Myocyte (in vitro differentiated cells): Measurements from ENCODE around the gene SLC34A2. TPM values are rescaled to one million over a fixed set of nuclear protein-coding genes. Genes with fewer than 3 reads are reported as not detected.
"Not testable (repeated sequence)": the region's sequence is repeated elsewhere in the genome, so short reads cannot be mapped to it uniquely, and the experiment has no call there.

ENCODE experiments used
- DNase-seq: peaks from one replicate; pipeline ENCODE4 v3.0.0-alpha.2; 2012; ENCODE audit warnings: low read depth
- total RNA-seq: library from RNA; depleted of rRNA; stranded (reverse); fragments of >200 nt; gene quantifications from 2 replicates; pipeline ENCODE4 v1.2.3, GENCODE V29; 2014

SLC34A2 gene
- total RNA-seq, 1 donor from 2014 or later: not detected

DNA sequence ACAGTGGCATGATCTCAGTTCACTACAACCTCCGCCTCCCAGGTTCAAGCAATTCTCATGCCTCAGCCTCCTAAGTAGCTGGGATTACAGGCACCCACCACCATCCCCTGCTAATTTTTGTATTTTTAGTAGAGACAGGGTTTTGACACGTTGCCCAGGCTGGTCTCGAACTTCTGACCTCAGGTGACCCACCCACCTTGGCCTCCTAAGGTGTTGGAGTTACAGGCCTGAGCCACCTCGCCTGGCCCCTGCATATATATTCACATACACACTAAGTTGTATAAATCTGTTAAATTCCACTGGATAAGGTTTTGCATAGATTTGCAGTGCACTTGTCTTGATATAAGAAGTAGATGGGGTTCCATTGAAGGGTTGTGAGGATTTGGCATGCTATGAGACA, 5.8 kb downstream of the SLC34A2 start:
- DNase-seq: not testable (repeated sequence)

DNA sequence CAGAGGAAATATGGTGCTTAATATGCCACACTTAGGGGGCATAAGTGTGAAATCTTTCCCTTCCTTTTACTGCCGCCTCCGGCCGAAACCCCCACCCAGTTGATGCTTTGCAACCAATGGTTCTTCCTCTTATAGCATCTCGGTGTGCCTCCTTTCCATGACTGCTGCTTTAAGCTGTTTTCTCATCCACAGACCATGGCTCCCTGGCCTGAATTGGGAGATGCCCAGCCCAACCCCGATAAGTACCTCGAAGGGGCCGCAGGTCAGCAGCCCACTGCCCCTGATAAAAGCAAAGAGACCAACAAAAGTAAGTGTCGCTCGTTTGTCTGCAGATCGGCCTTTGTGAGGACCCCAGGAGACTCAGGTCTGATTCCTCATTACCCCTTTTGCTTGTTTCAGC, 6.7 kb downstream of the SLC34A2 start:
- no peak for DNase-seq

DNA sequence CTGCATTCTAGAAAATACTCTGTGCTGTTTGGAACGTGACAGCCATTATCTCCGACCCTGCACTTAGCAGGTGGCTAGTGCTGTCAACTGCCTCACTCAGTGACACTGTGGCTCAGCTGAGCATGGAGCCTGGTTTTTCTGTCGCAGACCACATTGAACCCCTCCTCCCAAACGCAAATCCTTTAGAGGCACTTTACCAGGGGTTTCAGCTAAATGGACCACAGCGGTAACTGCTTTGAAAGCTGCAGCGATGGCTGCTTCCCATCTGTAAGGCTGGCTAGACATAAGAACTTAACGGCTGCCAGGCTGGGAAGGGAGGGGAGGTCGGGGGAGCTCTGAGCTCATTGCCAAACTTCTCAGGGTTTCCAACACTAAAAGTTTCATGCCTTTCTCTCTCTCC, 8.1 kb downstream of the SLC34A2 start:
- no peak for DNase-seq

DNA sequence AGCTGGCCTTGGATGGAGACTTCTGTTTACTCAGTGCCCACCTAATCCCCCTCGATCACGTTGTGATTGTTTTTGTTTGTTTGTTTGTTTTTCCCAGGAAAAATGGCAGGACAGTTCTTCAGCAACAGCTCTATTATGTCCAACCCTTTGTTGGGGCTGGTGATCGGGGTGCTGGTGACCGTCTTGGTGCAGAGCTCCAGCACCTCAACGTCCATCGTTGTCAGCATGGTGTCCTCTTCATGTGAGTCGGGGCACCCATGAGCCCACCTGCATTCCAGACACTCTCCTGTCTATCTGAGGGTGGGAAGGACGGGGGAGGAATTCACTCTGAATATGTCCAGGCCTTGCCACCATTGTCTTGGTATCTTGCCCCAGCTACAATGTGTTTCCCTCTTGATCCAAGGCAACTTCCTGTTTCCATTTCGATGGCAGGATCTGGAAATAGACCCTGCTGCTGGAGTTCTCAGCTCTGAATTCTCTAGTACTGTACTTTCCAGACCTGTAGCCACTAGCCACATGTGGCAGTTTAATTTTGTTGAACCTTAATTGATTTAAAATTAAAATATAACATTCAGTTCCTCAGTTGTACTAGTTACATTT, 10.5 kb downstream of the SLC34A2 start:
- DNase-seq: no peak

DNA sequence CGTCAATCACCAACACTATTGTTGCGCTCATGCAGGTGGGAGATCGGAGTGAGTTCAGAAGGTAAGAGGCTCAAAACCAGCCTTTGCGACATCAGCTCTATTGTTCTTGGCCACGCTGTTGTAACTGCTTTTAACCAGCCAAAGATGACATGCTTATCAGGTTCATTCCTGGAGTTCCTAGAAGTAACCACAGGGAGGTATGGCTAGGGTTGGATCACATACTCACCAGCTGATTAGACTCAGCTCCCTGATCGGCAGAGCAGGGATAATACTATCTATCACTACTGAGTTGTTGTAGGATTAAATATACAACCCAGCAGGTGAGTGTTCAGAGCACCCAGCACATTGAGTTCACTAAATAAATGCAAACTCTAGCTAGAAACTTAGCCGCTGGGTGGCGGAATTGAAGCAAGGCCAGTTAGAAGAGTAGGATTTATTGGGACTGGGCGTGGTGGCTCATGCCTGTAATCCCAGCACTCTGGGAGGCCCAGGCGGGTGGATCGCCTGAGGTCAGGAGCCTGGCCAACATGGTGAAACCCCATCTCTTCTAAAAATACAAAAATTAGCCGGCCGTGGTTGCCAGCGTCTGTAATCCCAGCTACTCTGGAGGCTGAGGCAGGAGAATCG, 12.4 kb downstream of the SLC34A2 start:
- peak; percentile 3 for DNase-seq

DNA sequence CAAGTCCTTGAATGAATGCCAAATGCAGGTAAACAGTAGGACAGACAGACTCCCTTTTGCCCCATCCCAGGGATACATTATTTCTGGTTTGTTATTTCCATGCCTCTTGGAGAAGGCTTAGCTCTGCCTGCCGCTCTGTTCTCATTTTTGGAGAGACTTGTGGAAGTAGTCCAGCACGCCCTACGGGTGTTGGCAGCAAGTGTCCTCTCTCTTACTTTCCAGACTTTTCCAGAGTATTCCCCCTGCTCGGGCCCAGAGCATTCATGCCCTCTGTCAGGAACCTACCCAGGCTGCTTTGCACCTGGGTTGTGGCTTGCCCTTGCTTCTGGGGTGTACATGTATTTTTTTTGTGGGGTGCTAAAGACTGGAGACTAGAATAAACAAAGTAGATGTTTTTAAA, 15.3 kb downstream of the SLC34A2 start:
- DNase-seq: no peak

DNA sequence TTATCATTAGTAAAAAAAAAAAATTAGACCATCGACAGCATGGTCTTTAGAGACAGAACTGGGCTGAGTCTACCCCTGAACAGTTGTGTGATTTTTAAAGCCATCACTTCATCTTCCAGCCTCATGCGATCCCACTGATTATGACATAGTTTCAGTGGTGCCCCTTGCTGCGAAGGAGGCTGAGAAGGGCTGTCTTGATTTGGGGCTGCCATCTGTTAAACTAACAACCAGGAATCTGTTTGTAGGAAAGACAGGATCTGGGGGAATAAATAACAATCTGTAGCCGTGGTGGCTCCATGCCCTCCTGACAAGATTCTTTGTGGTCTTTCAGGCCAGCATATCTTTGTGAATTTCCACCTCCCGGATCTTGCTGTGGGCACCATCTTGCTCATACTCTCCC, 17.1 kb downstream of the SLC34A2 start:
- DNase-seq: no peak

DNA sequence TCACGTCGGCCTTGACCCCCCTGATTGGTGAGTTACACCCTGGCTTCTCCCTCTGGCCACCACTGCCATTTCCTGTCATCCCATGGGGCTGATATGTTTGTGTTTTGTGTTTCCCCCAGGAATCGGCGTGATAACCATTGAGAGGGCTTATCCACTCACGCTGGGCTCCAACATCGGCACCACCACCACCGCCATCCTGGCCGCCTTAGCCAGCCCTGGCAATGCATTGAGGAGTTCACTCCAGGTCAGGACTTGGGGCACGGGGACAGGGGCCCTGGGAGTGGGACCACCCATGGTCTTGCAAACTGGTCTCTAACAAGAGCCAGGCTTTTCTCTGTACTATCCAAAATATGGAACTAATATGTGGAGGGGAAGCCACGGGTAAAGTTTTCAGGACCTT, 18.7 kb downstream of the SLC34A2 start:
- no peak for DNase-seq

DNA sequence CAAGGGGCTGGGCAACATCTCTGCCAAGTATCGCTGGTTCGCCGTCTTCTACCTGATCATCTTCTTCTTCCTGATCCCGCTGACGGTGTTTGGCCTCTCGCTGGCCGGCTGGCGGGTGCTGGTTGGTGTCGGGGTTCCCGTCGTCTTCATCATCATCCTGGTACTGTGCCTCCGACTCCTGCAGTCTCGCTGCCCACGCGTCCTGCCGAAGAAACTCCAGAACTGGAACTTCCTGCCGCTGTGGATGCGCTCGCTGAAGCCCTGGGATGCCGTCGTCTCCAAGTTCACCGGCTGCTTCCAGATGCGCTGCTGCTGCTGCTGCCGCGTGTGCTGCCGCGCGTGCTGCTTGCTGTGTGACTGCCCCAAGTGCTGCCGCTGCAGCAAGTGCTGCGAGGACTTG, 20.6 kb downstream of the SLC34A2 start:
- no peak for DNase-seq

DNA sequence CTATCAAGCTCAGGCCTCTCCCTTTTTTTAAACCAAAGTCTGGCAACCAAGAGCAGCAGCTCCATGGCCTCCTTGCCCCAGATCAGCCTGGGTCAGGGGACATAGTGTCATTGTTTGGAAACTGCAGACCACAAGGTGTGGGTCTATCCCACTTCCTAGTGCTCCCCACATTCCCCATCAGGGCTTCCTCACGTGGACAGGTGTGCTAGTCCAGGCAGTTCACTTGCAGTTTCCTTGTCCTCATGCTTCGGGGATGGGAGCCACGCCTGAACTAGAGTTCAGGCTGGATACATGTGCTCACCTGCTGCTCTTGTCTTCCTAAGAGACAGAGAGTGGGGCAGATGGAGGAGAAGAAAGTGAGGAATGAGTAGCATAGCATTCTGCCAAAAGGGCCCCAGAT, 21.5 kb downstream of the SLC34A2 start:
- DNase-seq: no peak

DNA sequence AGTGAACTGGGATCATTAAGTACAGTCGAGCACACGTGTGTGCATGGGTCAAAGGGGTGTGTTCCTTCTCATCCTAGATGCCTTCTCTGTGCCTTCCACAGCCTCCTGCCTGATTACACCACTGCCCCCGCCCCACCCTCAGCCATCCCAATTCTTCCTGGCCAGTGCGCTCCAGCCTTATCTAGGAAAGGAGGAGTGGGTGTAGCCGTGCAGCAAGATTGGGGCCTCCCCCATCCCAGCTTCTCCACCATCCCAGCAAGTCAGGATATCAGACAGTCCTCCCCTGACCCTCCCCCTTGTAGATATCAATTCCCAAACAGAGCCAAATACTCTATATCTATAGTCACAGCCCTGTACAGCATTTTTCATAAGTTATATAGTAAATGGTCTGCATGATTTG, 22.3 kb downstream of the SLC34A2 start:
- no peak for DNase-seq

DNA sequence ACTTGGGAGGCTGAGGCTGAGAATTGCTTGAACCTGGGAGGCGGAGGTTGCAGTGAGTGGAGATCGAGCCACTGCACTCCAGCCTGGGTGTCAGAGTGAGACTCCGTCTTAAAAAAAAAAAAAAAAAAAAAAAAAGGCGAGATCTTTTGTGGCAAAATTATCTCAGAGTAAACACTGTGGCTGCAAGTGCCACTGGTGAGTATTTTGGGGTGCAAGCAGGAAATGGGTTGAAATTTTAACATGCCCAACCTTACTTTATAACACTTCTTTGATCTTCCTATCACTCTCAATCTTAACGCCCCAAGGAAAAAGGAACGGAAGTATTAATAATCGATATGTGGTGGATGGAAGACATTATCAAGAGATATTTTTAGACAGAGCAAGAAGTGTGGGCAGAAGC, 32.1 kb downstream of the SLC34A2 start:
- DNase-seq: no peak

DNA sequence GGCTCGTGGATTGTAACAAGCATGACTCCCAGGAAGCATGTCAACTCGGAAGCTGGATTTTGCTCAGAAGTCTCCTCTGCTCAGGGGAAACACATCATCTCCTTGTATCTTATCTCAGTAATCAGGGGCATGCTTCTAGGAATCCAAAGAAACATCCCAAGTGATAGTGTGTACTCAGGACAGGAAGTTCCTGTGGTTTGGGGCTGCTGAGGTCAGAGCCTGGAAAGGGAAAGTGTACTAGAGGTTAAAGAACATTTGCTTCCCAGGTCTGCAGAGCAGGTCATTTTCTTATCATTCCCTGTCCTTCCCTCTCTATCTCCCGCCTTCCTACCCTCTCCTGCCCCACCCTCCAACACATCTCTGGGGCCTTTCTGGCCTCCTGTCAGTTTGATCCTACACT, 38.8 kb downstream of the SLC34A2 start:
- peak; percentile 28 for DNase-seq

DNA sequence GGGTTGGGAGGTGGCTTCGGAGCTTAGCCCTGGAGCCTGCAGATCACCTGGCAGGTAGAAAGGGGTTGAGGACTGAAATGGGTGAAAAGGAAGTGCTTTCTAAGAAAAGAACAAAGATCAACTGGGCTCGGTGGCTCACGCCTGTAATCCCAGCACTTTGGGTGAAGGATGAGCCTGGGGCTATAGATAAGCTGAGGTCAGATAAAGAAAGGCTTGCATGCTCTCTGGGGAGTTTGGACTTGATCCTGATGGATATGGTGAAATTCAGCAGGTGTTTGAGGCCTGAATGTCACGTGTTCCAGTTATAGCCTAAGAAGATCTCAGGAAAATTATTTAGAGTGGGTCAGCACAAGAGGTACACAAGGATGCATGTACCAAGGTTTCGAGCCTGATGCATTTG, 40.8 kb downstream of the SLC34A2 start:
- DNase-seq: no peak

DNA sequence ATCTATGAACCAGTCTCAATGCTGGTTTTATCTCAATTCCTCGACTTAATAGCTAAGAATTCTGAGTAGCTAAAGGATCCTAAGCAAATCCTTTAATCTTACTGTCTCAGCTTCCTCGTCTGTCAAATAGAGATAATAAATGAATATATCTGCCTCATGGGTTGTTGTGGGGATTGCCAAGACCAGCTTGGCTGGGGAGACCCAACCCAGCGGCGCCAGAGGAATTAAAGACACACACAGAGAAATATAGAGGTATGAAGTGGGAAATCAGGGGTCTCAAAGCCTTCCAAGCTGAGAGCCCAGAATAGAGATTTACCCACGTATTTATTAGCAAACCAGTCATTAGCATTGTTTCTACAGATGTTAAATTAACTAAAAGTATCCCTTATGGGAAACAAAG, 41.9 kb downstream of the SLC34A2 start:
- DNase-seq: no peak

DNA sequence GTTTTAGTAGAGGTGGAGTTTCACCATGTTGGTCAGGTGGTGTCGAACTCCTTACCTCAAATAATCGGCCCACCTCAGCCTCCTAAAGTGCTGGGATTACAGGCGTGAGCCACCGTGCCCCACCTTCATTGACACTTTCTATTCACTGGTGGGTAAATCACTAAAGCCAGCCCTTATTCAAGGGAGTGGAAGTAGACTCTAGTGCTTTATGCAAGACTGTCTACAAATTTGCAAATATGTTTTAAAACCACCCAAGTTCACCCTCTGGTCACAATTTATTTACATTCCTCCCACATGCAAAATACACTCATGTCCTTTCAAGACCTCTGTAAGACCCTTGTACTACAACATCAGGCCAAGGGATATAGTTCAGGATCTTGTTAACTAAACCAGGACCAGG, 45.0 kb downstream of the SLC34A2 start:
- no peak for DNase-seq

DNA sequence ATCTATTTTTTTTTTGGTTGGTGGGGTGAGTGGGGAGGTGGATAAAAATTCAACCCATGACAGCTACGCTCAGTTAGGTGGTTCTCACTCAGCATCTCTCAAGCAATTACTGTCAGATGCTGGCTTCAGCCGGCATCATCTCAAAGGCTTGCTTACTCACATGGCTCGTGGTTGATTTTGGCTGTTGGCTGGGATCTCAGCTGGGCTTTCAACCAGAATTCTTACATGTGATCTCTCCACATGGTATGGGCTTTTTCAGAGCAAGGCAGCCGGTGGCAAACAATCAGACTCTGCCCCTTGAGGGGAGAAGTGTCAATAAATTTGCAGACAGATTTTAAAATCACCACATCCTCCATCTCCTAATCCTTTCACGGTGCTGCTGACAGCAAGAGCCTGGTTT, 47.2 kb downstream of the SLC34A2 start:
- DNase-seq: peak; percentile 76

DNA sequence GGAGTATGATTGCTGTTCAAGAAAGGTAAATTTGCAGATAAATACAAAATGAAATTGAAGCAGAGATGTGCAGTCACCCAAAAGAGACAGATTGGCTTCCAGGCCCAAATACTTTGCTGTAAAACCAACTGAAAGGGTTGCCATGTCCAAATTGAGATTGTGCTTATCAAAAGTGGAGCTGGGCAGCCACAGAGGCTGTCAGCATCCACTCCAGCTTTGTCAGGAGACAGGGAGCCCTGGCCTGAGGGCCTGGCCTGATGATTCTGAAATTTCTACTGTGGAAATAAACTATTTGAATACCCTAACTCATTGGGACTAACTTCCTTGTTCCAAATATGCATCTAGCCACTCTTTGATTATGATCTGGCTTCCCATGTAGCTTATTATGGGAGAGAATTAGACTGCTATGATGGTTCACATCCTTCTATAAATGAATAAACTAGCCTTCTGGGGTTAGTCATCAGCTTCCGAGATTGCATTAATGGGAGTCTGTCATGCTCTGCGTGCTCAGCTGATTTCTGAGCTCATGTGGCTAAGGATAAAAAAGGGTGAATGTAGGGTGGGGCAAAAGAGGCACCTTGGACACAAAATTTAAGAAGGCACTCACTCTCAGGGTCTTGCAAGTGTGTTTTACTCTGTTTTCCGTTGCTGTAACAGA, 48.2 kb downstream of the SLC34A2 start:
- peak; percentile 26 for DNase-seq

DNA sequence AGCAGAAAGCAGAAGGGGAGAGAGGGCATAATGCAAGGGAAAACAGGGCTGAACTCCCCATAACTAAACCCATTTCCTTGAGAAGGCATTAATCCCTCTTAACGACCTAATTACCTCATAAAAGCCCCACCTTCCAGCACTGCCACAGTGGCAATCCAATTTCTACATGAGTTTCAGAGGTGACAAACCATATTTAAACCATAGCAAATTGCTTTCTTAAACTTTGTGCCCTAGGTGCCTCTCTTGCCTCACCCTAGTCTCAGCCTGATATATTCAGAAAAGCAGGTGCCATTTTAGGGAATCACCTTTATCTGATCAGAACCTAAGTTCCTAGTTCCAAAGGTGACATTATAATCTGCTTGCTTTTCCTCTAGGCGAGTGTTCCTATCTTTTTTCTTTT, 48.9 kb downstream of the SLC34A2 start:
- DNase-seq: no peak

DNA sequence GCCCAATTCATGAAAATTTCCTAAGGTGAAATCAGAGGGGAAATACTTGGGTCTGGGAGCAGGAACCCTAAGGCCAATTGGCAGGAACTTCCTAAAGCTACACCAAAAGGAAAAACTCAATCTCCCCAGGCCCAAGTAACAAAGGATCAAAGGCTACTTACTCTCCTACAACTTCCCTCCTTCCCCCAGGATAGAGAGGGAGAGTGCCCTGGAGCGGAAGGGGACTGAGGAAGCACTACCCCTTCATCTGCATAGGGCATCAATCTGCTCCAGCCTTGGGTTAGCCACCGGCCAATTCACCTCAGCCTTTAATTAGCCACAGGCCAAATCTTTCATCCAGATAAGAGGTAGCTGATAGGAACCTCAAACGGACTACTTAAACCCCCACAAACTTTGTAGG, 55.0 kb downstream of the SLC34A2 start:
- DNase-seq: no peak

DNA sequence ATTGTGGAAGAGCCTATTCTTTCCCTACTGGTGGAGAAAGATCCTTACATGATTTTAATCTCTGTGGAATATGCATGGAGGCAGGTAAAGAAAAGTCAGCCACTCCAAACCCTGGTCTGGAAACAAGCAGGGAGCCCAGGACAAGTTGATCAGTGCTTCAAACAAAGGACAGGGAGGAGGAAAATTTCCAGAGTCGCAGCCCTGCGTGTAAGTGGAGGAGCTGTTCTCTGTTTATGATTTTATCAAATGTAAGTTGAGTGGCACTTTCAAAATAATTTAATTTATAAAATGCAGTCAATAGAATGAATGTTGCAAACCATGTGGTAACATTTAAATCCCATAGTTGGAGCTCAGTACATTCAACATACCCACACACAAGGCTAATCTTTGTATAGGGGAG, 57.0 kb downstream of the SLC34A2 start:
- DNase-seq: no peak

DNA sequence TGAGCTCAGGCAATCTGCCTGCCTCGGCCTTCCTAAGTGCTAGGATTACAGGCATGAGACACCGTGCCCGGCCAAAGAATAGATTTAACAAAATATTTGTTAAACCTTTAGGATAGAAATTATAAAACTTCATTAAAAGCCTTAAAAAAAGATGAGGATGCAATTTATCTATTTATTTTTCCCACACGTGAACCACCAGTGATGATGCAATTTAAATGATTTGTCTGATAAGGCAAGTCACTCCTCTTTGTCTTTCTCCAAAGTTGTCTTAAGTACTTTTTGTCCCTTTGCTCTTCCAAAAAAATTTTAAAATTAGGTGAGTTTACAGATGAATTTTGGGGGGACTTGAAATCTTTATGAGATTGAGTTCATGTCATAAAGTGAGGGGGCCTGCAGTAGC, 58.2 kb downstream of the SLC34A2 start:
- DNase-seq: no peak

DNA sequence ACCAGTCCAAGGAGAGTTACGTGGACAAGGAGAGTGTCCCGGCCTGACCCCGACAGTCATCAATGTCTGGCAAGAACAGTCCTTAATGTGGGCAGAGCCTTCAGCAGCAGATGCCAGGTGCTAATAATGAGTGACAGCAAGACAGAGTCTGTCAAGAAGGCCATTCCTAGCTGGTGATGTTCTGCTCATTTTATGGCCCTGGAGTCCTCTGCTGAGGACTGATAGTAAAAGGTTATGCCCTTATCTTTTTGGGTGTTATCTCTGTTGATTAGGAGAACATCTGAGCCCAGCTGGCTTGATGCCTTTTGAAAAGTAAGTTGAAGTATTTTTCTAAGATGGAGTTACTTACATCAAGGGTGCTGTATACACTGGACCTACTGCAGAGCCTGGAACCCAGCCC, 67.3 kb downstream of the SLC34A2 start:
- peak; percentile 30 for DNase-seq
